Activated naive CD4-positive, alpha-beta T cell treated with Interleukin-2 at 50 U/mL for 16 hours (primary cell): ENCODE results near the gene APOL2.
A peak's percentile ranks its signal among the peaks of the same experiment; 100 is the strongest.
"Not testable (repeated sequence)": the region's sequence is repeated elsewhere in the genome, so short reads cannot be mapped to it uniquely, and the experiment has no call there.

Source experiments
- DNase-seq: peaks from one replicate; pipeline ENCODE4 v3.0.0-alpha.2; 2020

The APOL2 gene

GRCh38 chr22:36261675-36262074, 22.3 kb upstream of the APOL2 start:
- not testable (repeated sequence) for DNase-seq

DNA sequence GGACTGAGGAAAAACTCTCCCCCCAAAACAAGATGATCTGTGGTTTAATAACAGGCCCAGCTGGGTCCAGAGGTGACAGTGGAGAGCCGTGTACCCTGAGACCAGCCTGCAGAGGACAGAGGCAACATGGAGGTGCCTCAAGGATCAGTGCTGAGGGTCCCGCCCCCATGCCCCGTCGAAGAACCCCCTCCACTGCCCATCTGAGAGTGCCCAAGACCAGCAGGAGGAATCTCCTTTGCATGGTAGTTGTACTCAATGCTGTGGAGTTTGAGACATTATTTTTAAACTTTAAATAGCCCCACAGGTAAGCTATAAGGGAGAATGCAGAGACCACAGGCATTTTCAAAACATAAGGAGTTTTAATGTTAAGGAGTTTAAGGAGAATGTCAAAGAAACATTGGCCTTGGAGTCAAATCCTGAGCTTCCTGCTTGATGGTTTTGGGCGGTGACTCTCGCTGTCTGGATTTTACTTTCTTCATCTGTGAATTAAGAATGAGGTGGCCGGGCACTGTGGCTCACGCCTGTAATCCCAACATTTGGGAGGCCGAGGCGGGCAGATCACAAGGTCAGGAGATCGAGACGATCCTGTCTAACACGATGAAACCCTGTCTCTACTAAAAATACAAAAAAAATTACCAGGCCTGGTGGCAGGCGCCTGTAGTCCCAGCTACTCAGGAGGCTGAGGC, 20.4 kb upstream of the APOL2 start:
- DNase-seq, result no peak

GRCh38 chr22:36258701-36259614, 19.6 kb upstream of the APOL2 start:
- DNase-seq, result peak; percentile 33

GRCh38 chr22:36257948-36258670, 18.8 kb upstream of the APOL2 start:
- DNase-seq, result no peak

DNA sequence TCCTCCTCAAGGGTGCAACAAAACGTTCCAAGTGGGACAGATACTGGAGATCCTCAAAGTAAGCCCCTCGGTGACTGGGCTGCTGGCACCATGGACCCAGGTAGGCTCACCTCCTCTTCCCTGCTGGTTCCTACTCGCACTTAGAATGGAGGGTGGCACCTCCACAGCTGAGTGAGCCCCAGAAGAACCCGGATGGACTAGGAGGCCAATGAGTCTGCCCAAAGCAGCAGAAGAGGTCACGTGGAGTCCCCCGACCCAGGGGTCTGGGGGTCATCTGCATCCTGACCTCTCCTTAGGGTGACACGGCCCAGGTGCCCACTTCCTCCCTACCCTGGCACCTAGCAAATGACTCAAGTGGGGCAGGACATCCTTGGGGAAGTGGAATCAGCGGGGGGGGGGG, 18.0 kb upstream of the APOL2 start:
- no peak for DNase-seq

DNA sequence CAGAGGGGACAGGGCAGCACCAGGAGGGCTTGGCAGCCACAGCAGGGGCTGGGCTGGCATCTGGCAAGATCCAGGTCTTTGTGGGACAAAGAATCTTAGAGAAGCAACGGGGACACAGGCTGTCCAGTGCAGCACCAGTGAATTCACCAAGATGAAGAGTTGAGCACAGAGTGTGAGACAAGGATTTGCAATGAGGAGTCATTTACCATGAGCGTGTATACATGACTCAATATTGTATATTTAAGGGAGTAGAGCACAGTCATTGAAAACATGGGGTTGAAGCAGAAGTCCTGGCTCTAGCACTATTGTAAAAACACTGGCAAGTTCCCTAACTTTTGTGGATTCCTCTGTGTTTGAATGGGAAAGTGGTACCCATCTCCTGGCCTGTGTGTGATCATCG, 17.2 kb upstream of the APOL2 start:
- no peak for DNase-seq

DNA sequence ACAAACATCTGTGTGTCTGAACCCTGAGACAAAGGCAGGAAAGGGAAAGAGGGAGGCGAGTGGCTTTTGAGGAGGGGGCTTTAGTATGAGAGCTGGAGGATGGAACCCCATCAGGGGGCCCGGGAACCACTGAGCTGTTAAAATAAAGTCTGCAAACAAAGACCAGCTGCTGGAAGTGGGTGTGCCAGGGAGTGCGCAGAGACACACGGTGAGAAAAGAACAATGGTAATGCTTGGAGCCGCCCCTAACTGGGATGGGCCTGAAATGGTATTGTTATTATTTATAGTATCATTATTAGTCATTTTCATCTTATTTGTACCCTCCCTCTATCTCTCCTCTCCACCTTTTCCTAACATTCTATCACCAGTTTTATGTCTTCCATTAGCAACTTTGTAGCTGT, 16.2 kb upstream of the APOL2 start:
- not testable (repeated sequence) for DNase-seq

DNA sequence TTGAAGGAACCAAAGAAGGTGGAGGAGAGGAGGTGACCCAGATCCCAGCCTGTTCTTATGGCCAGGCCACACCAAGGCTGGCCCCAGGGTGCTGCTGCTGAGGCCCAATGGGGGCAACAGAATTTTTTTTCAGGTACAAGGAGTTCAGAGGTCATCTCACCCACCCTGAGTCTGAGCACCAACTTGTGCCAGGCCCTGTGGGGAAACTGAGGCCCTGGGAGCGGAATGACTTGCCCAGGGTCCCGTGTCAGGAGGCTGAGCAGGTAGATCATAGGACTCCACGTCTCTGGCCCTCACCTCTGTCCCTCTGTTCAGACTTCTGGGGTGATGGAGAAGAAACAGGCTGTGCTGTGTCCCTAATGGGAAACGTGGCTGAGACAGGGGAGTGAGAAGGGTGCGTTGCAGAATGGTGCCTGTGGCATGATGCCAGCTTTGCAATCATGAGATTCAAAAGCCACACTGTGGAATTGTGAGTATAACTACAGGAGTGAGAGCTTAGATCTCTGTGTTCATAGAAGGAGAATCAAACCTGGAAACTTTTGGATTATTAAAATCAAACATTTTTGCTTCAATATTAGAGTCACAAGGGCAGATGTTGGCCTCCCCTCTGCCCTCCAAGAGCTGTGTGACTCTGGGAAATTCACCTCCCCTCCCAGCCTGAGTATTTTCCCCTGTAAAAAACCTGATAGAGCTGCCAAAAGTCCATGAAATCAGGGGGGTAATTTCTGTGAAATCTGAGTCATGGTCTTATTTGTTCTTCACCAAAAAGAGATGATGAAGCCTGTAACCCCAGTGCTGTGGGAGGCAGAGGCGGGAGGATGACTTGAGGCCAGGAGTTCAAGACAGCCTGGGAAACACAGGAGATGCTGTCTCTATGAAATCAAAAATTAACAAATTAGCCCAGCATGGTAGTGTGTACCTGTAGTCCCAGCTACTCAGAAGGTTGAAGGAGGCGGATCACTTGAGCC, 14.5 kb upstream of the APOL2 start:
- DNase-seq, result peak; percentile 69

DNA sequence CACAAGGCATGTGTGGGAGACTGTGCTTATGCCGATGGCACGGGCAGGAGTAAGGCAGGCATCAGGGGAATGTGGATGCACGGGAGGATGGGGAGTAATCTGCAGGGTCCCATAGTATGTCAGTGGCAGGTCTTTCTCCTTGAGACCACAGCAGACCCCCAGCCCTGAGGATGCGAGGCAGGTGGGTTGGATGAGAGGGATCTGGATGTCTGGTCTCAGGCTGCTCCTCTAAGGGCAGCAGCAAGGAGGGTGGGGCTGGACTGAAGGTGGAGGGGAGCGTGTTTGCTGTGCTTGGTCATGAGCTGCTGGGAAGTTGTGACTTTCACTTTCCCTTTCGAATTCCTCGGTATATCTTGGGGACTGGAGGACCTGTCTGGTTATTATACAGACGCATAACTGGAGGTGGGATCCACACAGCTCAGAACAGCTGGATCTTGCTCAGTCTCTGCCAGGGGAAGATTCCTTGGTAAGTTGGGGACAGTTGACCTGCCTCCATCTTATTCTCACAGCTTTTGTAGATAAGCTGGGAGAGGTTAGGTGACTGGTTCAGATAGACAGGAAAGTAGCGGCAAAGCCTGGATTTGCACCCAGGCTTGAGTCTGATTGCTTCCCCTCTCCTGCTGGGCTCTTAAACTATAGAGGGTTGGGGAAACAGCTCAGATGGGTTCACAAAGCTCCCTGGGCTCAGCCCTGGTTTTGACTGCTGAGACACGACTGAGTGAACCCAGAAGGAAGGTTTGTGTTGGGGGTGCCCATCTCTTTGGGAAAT, 13.6 kb upstream of the APOL2 start, which contains the start of gene APOL1:
TSS of gene APOL1 (plus strand) at position 380 of the 769 bp plus-strand sequence. CDS start 1,823 bp downstream, outside the sequence.
- peak; percentile 57 for DNase-seq

- DNase-seq, result not testable (repeated sequence)
These were observed 12.8 kb upstream of the APOL2 start for GRCh38 chr22:36251979-36252608.

- DNase-seq, result not testable (repeated sequence)
These were observed 11.1 kb upstream of the APOL2 start for GRCh38 chr22:36250292-36250960.

DNA sequence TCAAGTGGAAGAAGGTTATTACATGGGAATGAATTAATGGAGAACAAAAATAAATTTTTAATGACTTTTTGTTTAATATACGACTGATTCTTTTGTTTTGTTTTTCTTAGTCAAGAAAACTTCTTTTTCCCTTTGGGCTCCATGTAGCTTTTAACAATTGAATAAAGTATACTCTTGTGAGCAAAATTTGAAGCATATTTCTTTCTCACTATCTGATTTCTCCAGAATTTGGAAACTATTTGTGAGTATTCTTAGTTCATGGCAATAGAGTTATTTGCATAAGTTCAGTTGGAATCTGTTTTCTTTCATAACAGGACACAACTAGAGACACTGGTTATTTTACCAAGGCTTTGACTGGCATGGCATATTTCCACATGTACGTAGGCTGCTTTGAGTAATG, 9.8 kb upstream of the APOL2 start:
- no peak for DNase-seq

- no peak for DNase-seq
These were observed 8.6 kb upstream of the APOL2 start for GRCh38 chr22:36247955-36248354.

DNA sequence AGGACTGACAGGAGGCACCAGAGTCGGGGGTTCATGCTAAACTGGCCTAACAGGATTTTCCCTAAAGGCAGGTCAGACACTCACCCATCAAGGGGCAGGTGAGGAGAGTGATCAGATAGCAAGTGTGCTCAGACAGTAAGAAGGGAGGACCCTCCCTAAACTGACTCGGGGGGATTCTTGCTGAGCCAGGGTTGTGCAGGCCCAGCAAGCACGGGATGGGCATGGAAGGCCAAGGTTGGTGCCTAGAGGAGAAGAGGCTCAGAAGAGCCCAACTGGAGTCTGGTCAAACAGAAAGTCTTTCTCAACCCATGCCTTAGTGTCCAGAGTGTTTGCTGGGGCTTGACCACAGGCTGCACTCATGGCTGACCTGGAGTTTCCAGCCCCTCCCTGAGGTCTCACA, 7.4 kb upstream of the APOL2 start:
- DNase-seq, result no peak

- no peak for DNase-seq
These were observed 6.6 kb upstream of the APOL2 start for GRCh38 chr22:36245805-36246356.

DNA sequence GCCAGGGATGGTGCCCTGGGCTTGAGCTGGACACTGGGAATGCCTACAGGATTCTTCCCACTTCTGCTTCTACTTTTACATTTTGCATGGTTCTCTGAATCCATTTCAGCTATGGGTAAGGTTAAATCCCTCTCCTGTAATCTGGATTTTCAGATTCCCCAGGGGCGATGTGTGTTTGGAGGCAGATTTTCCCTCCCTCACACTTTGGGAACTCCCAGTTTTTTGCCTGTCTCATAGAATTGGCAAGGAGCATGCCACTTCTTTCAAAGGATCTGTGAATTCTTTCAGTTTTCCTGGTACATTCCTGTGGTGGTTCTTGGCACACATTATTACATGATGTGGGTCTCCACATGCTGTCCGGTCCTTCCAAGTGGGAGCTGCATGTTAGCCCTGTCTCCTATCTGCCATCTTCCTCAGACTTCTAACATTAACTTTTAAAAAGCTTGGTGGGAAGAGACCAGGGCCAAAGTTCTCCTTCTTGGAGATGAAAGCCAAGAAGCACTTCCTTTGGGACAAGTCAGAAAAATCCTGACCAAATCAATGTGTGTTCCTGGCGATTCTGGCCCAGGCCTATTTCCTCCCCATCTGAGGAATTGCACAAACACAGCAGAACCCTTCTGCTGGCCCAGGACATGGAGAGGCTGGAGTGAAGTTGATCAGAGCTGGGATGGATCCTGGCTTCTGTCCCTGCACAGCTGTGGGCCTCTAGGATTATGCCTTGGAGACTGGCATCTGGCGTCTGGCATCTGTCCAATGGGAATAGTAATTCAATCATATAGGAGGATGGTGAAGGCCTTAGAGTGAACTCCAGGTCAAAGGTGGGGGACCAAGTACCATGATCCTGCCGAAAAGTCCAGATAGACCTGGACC, 5.4 kb upstream of the APOL2 start:
- DNase-seq, result no peak

GRCh38 chr22:36243986-36244385, 4.7 kb upstream of the APOL2 start:
- no peak for DNase-seq

GRCh38 chr22:36239150-36239400, 252 bp downstream of the APOL2 start:
- DNase-seq, result peak; percentile 27
